ENCODE results near the gene INTU.

Gene INTU

GRCh38 chr4:127622921-127623796, 9.6 kb upstream of the INTU start:
- Histone ChIP-seq H3K27ac (ENCODE audit: extremely low read depth, low read depth, low read length) (peak overlapping the region; percentile 70), H3K4me1 (ENCODE audit: control insufficient read depth, insufficient read depth, low read length) (no peaks in the 10 kb centered on the region), H3K4me3 (ENCODE audit: low read depth, low read length) (peak overlapping the region; percentile 69), H3K36me3 (ENCODE audit: control insufficient read depth in 2 of 2, insufficient read depth in 1 of 2, low read length in 2 of 2) (no peaks in the 10 kb centered on the region), H3K9me3 (ENCODE audit: control insufficient read depth, insufficient read depth, low read depth, low read length) (no peaks in the 10 kb centered on the region)
- ChIA-PET CTCF (interaction anchor here (2.1 to 3.2 kb wide), 3 partner anchors 9 to 110 kb away, joined by 6 to 16 read pairs (median 14); partner anchors contain the start of gene INTU), POLR2A (interaction anchor here (0.7 to 2.9 kb wide), 5 partner anchors 10 to 832 kb away, joined by 4 to 33 read pairs (median 4); partner anchors contain the start of genes ABHD18, INTU, MFSD8 and PLK4)
- TF ChIP-seq ZNF132 (tag by site-specific recombination; IDR thresholded peaks at IDR 0.05; ENCODE audit: borderline replicate concordance) (no peak), ZNF155 (tag by site-specific recombination; IDR thresholded peaks at IDR 0.05) (no peak), YY1 (tag by site-specific recombination; IDR thresholded peaks at IDR 0.05) (no peak), ELK4 (IDR thresholded peaks at IDR 0.05; ENCODE audit: borderline replicate concordance, low read depth, low read length) (no peak), MEIS1 (CRISPR knock-in tag; IDR thresholded peaks at IDR 0.05; ENCODE audit: borderline replicate concordance) (no peak), HOXA7 (CRISPR knock-in tag; IDR thresholded peaks at IDR 0.05; ENCODE audit: borderline replicate concordance) (no peak), GLIS2 (tag by site-specific recombination; IDR thresholded peaks at IDR 0.05) (peak; percentile 84), ZNF530 (tag by site-specific recombination; IDR thresholded peaks at IDR 0.05; ENCODE audit: low read depth) (no peak), ZNF843 (tag by site-specific recombination; IDR thresholded peaks at IDR 0.05) (peak; percentile 37; the same call in 1 of the 2 replicates), MYNN (tag by site-specific recombination; IDR thresholded peaks at IDR 0.05; ENCODE audit: borderline replicate concordance) (no peak), ZNF423 (tag by site-specific recombination; IDR thresholded peaks at IDR 0.05) (no peak), ZNF660 (tag by site-specific recombination; IDR thresholded peaks at IDR 0.05) (peak; percentile 47), ZNF521 (tag by site-specific recombination; IDR thresholded peaks at IDR 0.05) (no peak), ZNF473 (tag by site-specific recombination; IDR thresholded peaks at IDR 0.05) (no peak), ZBTB17 (tag by site-specific recombination; IDR thresholded peaks at IDR 0.05) (peak; percentile 49), ZNF433 (tag by site-specific recombination; IDR thresholded peaks at IDR 0.05; ENCODE audit: low read depth) (no peak), SALL2 (tag by site-specific recombination; IDR thresholded peaks at IDR 0.05; ENCODE audit: borderline replicate concordance) (no peak), ZNF138 (tag by site-specific recombination; IDR thresholded peaks at IDR 0.05; ENCODE audit: borderline replicate concordance) (no peak), ZNF510 (tag by site-specific recombination; IDR thresholded peaks at IDR 0.05; ENCODE audit: insufficient replicate concordance) (no peak), ZNF280D (tag by site-specific recombination; IDR thresholded peaks at IDR 0.05) (no peak), YY2 (tag by site-specific recombination; IDR thresholded peaks at IDR 0.05) (no peak), ZFHX2 (tag by site-specific recombination; conservative IDR thresholded peaks at IDR 0.05) (peak; percentile 79), ZNF416 (tag by site-specific recombination; IDR thresholded peaks at IDR 0.05) (no peak)
- TF ChIP-seq, protein P1, sequence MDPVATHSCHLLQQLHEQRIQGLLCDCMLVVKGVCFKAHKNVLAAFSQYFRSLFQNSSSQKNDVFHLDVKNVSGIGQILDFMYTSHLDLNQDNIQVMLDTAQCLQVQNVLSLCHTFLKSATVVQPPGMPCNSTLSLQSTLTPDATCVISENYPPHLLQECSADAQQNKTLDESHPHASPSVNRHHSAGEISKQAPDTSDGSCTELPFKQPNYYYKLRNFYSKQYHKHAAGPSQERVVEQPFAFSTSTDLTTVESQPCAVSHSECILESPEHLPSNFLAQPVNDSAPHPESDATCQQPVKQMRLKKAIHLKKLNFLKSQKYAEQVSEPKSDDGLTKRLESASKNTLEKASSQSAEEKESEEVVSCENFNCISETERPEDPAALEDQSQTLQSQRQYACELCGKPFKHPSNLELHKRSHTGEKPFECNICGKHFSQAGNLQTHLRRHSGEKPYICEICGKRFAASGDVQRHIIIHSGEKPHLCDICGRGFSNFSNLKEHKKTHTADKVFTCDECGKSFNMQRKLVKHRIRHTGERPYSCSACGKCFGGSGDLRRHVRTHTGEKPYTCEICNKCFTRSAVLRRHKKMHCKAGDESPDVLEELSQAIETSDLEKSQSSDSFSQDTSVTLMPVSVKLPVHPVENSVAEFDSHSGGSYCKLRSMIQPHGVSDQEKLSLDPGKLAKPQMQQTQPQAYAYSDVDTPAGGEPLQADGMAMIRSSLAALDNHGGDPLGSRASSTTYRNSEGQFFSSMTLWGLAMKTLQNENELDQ (tag by site-specific recombination; IDR thresholded peaks at IDR 0.05; ENCODE audit: low read depth) = no peak
- TF ChIP-seq, protein P2, sequence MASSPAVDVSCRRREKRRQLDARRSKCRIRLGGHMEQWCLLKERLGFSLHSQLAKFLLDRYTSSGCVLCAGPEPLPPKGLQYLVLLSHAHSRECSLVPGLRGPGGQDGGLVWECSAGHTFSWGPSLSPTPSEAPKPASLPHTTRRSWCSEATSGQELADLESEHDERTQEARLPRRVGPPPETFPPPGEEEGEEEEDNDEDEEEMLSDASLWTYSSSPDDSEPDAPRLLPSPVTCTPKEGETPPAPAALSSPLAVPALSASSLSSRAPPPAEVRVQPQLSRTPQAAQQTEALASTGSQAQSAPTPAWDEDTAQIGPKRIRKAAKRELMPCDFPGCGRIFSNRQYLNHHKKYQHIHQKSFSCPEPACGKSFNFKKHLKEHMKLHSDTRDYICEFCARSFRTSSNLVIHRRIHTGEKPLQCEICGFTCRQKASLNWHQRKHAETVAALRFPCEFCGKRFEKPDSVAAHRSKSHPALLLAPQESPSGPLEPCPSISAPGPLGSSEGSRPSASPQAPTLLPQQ (tag by site-specific recombination; IDR thresholded peaks at IDR 0.05) = peak; percentile 73
- TF ChIP-seq, protein P3, sequence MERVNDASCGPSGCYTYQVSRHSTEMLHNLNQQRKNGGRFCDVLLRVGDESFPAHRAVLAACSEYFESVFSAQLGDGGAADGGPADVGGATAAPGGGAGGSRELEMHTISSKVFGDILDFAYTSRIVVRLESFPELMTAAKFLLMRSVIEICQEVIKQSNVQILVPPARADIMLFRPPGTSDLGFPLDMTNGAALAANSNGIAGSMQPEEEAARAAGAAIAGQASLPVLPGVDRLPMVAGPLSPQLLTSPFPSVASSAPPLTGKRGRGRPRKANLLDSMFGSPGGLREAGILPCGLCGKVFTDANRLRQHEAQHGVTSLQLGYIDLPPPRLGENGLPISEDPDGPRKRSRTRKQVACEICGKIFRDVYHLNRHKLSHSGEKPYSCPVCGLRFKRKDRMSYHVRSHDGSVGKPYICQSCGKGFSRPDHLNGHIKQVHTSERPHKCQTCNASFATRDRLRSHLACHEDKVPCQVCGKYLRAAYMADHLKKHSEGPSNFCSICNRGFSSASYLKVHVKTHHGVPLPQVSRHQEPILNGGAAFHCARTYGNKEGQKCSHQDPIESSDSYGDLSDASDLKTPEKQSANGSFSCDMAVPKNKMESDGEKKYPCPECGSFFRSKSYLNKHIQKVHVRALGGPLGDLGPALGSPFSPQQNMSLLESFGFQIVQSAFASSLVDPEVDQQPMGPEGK (tag by site-specific recombination; IDR thresholded peaks at IDR 0.05) = peak; percentile 85

Data from HEK293 (cell line).